GM20000 (cell line): ENCODE data around the gene RAD51.

Source experiments
- DNase-seq: peaks from one replicate; pipeline ENCODE4 v3.0.0; 2012; ENCODE audit warnings: low spot score
- TF ChIP-seq, protein P1 (sequence below): IDR thresholded peaks from 2 replicates; pipeline ENCODE4 v1.5.1; 2012; ENCODE audit warnings: mild to moderate bottlenecking, control low read depth; ENCODE audit errors: extremely low read depth, missing control alignments

Gene RAD51

GRCh38 chr15:40723919-40724318 lies 28.9 kb downstream of the RAD51 start:
- no peak for DNase-seq
- TF ChIP-seq, protein P1, sequence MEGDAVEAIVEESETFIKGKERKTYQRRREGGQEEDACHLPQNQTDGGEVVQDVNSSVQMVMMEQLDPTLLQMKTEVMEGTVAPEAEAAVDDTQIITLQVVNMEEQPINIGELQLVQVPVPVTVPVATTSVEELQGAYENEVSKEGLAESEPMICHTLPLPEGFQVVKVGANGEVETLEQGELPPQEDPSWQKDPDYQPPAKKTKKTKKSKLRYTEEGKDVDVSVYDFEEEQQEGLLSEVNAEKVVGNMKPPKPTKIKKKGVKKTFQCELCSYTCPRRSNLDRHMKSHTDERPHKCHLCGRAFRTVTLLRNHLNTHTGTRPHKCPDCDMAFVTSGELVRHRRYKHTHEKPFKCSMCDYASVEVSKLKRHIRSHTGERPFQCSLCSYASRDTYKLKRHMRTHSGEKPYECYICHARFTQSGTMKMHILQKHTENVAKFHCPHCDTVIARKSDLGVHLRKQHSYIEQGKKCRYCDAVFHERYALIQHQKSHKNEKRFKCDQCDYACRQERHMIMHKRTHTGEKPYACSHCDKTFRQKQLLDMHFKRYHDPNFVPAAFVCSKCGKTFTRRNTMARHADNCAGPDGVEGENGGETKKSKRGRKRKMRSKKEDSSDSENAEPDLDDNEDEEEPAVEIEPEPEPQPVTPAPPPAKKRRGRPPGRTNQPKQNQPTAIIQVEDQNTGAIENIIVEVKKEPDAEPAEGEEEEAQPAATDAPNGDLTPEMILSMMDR, result no peak

DNA sequence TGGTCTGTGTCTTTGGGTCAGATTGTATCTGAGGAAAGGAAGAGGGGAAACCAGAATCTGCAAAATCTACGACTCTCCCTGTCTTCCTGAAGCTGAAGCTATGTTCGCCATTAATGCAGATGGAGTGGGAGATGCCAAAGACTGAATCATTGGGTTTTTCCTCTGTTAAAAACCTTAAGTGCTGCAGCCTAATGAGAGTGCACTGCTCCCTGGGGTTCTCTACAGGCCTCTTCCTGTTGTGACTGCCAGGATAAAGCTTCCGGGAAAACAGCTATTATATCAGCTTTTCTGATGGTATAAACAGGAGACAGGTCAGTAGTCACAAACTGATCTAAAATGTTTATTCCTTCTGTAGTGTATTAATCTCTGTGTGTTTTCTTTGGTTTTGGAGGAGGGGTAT lies 36.1 kb downstream of the RAD51 start:
- DNase-seq, result no peak
- TF ChIP-seq, protein P1, result no peak

- TF ChIP-seq, protein P1, result no peak
- no peak for DNase-seq
These were observed 41.6 kb downstream of the RAD51 start for GRCh38 chr15:40736575-40736974.

DNA sequence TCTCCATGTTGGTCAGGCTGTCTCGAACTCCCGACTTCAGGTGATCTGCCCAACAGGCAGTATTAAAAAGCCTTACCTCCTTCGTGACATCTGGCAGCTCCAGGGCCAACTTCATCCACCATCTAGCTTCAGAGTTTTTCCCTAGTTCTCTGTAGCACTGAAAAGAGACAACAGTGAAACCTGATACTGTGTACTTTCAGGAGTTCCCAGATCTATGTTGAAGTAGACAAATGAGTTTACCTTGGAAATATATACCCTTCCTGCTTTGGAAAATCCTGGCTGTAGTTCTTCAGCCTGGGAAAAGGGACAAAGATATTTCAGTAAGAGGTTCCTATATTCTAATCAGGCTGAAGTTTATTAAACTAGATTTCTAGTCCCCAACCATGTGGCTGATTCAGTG lies 42.1 kb downstream of the RAD51 start:
- TF ChIP-seq, protein P1, result no peak
- no peak for DNase-seq

GRCh38 chr15:40739047-40739446 lies 44.1 kb downstream of the RAD51 start:
- no peak for DNase-seq
- TF ChIP-seq, protein P1, result no peak

GRCh38 chr15:40739854-40740253 lies 44.9 kb downstream of the RAD51 start:
- TF ChIP-seq, protein P1, result no peak
- no peak for DNase-seq

- TF ChIP-seq, protein P1, result no peak
- no peak for DNase-seq
These were observed 48.5 kb downstream of the RAD51 start for GRCh38 chr15:40743485-40743901.
